ENCODE data around the gene DENND1B.

- TF ChIP-seq, protein P1, sequence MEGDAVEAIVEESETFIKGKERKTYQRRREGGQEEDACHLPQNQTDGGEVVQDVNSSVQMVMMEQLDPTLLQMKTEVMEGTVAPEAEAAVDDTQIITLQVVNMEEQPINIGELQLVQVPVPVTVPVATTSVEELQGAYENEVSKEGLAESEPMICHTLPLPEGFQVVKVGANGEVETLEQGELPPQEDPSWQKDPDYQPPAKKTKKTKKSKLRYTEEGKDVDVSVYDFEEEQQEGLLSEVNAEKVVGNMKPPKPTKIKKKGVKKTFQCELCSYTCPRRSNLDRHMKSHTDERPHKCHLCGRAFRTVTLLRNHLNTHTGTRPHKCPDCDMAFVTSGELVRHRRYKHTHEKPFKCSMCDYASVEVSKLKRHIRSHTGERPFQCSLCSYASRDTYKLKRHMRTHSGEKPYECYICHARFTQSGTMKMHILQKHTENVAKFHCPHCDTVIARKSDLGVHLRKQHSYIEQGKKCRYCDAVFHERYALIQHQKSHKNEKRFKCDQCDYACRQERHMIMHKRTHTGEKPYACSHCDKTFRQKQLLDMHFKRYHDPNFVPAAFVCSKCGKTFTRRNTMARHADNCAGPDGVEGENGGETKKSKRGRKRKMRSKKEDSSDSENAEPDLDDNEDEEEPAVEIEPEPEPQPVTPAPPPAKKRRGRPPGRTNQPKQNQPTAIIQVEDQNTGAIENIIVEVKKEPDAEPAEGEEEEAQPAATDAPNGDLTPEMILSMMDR (IDR thresholded peaks at IDR 0.05): no peak
- no peak for TF ChIP-seq POLR2A (IDR thresholded peaks at IDR 0.05)
Observed at GRCh38 chr1:197674286-197674685, 101.0 kb downstream of the DENND1B start.

Data from breast epithelium (tissue), 3 donors.